ENCODE data around the gene SLC36A1.
A peak's percentile ranks its signal among the peaks of the same experiment; 100 is the strongest.

SLC36A1 gene

GRCh38 chr5:151458314-151458713, 10.9 kb downstream of the SLC36A1 start:
- Histone ChIP-seq H3K36me3 (ENCODE audit: control insufficient read depth in 1 of 2, insufficient read depth in 2 of 2, low read depth in 1 of 2, low read length in 2 of 2) (peaks cover 0 to 33% of the 10 kb centered on the region in 2 experiments), H4K91ac (ENCODE audit: low read length) (no peak overlapping the region)
- 87% methylated on average over 5 of the region's 5 CpGs for WGBS

GRCh38 chr5:151459680-151460324, 12.4 kb downstream of the SLC36A1 start:
- DNase-seq: peak; percentile 15
- Histone ChIP-seq H3K4me1 (ENCODE audit: control insufficient read depth, insufficient read depth, low read depth, low read length) (peaks cover 4% of the 10 kb centered on the region), H2AK5ac (ENCODE audit: low read length, severe bottlenecking) (no peak overlapping the region), H2BK5ac (ENCODE audit: low read depth, low read length, poor library complexity, severe bottlenecking) (no peak overlapping the region), H4K8ac (ENCODE audit: low read length) (no peak overlapping the region), H3K79me1 (replicated peaks; ENCODE audit: low read length, poor library complexity, severe bottlenecking) (peaks cover 20% of the 10 kb centered on the region), H3K9ac (ENCODE audit: low read length) (no peak overlapping the region), H3K27me3 (ENCODE audit: control insufficient read depth in 1 of 2, insufficient read depth in 1 of 2, low read length in 2 of 2) (no peaks in the 10 kb centered on the region), H2BK120ac (ENCODE audit: low read depth, low read length) (no peak overlapping the region), H2BK15ac (ENCODE audit: low read depth, poor library complexity, severe bottlenecking) (no peak overlapping the region), H3K9me3 (ENCODE audit: control insufficient read depth, low read length) (no peaks in the 10 kb centered on the region), H3K14ac (ENCODE audit: low read length in 2 of 2) (no peak overlapping the region), H4K91ac (ENCODE audit: low read length) (no peak overlapping the region), H3K4ac (ENCODE audit: low read depth in 1 of 2, low read length in 2 of 2) (no peak overlapping the region), H3K18ac (ENCODE audit: low read depth in 1 of 2, low read length in 2 of 2) (no peak overlapping the region), H3K23ac (ENCODE audit: low read length in 2 of 2) (no peak overlapping the region), H3K4me2 (ENCODE audit: low read length, poor library complexity, severe bottlenecking) (no peak overlapping the region), H2AFZ (ENCODE audit: low read depth, low read length) (no peak overlapping the region), H3K36me3 (ENCODE audit: control insufficient read depth in 1 of 2, insufficient read depth in 2 of 2, low read depth in 1 of 2, low read length in 2 of 2) (peaks cover 3 to 48% of the 10 kb centered on the region in 2 experiments), H2BK12ac (ENCODE audit: low read length in 2 of 2) (no peak overlapping the region), H3K4me3 (ENCODE audit: insufficient read depth in 1 of 2, low read depth in 1 of 2, low read length in 2 of 2) (no peak overlapping the region), H3K27ac (ENCODE audit: low read length, poor library complexity, severe bottlenecking) (peak overlapping the region; percentile 75)
- WGBS: 100% methylated on average over 1 of the region's 4 CpGs

More at GRCh38 chr5:151458314-151458713, 10.9 kb downstream of the SLC36A1 start:
- Histone ChIP-seq H3K79me1 (replicated peaks; ENCODE audit: low read length, poor library complexity, severe bottlenecking) (peaks cover 24% of the 10 kb centered on the region), H2BK15ac (ENCODE audit: low read depth, poor library complexity, severe bottlenecking) (no peak overlapping the region), H3K4me2 (ENCODE audit: low read length, poor library complexity, severe bottlenecking) (no peak overlapping the region), H2BK120ac (ENCODE audit: low read depth, low read length) (no peak overlapping the region), H2AK5ac (ENCODE audit: low read length, severe bottlenecking) (no peak overlapping the region), H4K8ac (ENCODE audit: low read length) (no peak overlapping the region), H3K27me3 (ENCODE audit: control insufficient read depth in 1 of 2, insufficient read depth in 1 of 2, low read length in 2 of 2) (no peaks in the 10 kb centered on the region), H3K9me3 (ENCODE audit: control insufficient read depth, low read length) (no peaks in the 10 kb centered on the region), H3K4me3 (ENCODE audit: insufficient read depth in 1 of 2, low read depth in 1 of 2, low read length in 2 of 2) (no peak overlapping the region), H2AFZ (ENCODE audit: low read depth, low read length) (no peak overlapping the region), H3K23ac (ENCODE audit: low read length in 2 of 2) (no peak overlapping the region), H3K4me1 (ENCODE audit: control insufficient read depth, insufficient read depth, low read depth, low read length) (peaks cover 4% of the 10 kb centered on the region), H2BK12ac (ENCODE audit: low read length in 2 of 2) (no peak overlapping the region), H3K27ac (ENCODE audit: low read length, poor library complexity, severe bottlenecking) (no peak overlapping the region), H3K9ac (ENCODE audit: low read length) (no peak overlapping the region), H3K14ac (ENCODE audit: low read length in 2 of 2) (no peak overlapping the region), H3K18ac (ENCODE audit: low read depth in 1 of 2, low read length in 2 of 2) (no peak overlapping the region), H2BK5ac (ENCODE audit: low read depth, low read length, poor library complexity, severe bottlenecking) (no peak overlapping the region), H3K4ac (ENCODE audit: low read depth in 1 of 2, low read length in 2 of 2) (no peak overlapping the region)
- DNase-seq: no peak

- DNase-seq: no peak
- Histone ChIP-seq H3K4me2 (ENCODE audit: low read length, poor library complexity, severe bottlenecking) (no peak overlapping the region), H3K9ac (ENCODE audit: low read length) (no peak overlapping the region), H4K8ac (ENCODE audit: low read length) (no peak overlapping the region), H3K4me3 (ENCODE audit: insufficient read depth in 1 of 2, low read depth in 1 of 2, low read length in 2 of 2) (no peak overlapping the region), H3K9me3 (ENCODE audit: control insufficient read depth, low read length) (no peaks in the 10 kb centered on the region), H2BK15ac (ENCODE audit: low read depth, poor library complexity, severe bottlenecking) (no peak overlapping the region), H2AK5ac (ENCODE audit: low read length, severe bottlenecking) (no peak overlapping the region), H3K27ac (ENCODE audit: low read length, poor library complexity, severe bottlenecking) (no peak overlapping the region), H3K36me3 (ENCODE audit: control insufficient read depth in 1 of 2, insufficient read depth in 2 of 2, low read depth in 1 of 2, low read length in 2 of 2) (peaks cover 7 to 63% of the 10 kb centered on the region in 2 experiments), H2BK12ac (ENCODE audit: low read length in 2 of 2) (no peak overlapping the region), H4K91ac (ENCODE audit: low read length) (no peak overlapping the region), H3K23ac (ENCODE audit: low read length in 2 of 2) (no peak overlapping the region), H2BK120ac (ENCODE audit: low read depth, low read length) (no peak overlapping the region), H3K18ac (ENCODE audit: low read depth in 1 of 2, low read length in 2 of 2) (no peak overlapping the region), H3K14ac (ENCODE audit: low read length in 2 of 2) (no peak overlapping the region), H3K79me1 (replicated peaks; ENCODE audit: low read length, poor library complexity, severe bottlenecking) (peaks cover 10% of the 10 kb centered on the region), H2BK5ac (ENCODE audit: low read depth, low read length, poor library complexity, severe bottlenecking) (no peak overlapping the region), H3K4me1 (ENCODE audit: control insufficient read depth, insufficient read depth, low read depth, low read length) (peaks cover 4% of the 10 kb centered on the region), H3K27me3 (ENCODE audit: control insufficient read depth in 1 of 2, insufficient read depth in 1 of 2, low read length in 2 of 2) (no peaks in the 10 kb centered on the region), H2AFZ (ENCODE audit: low read depth, low read length) (no peak overlapping the region), H3K4ac (ENCODE audit: low read depth in 1 of 2, low read length in 2 of 2) (no peak overlapping the region)
- 100% methylated on average over 3 of the region's 3 CpGs for WGBS
Measured at GRCh38 chr5:151461312-151461711, 13.9 kb downstream of the SLC36A1 start.

- no peak overlapping the region for H4K91ac ChIP-seq (ENCODE audit: low read length)
- H3K79me1 ChIP-seq (replicated peaks; ENCODE audit: low read length, poor library complexity, severe bottlenecking): peaks cover 6% of the 10 kb centered on the region
- no peak overlapping the region for H3K9ac ChIP-seq (ENCODE audit: low read length)
- no peak overlapping the region for H3K23ac ChIP-seq (ENCODE audit: low read length in 2 of 2)
- H3K4me1 ChIP-seq (ENCODE audit: control insufficient read depth, insufficient read depth, low read depth, low read length): peaks cover 4% of the 10 kb centered on the region
- H3K9me3 ChIP-seq (ENCODE audit: control insufficient read depth, low read length): no peaks in the 10 kb centered on the region
- 45% methylated on average over 3 of the region's 5 CpGs for WGBS
- H2BK12ac ChIP-seq (ENCODE audit: low read length in 2 of 2): no peak overlapping the region
- H3K14ac ChIP-seq (ENCODE audit: low read length in 2 of 2): no peak overlapping the region
- H3K18ac ChIP-seq (ENCODE audit: low read depth in 1 of 2, low read length in 2 of 2): no peak overlapping the region
- H3K4me2 ChIP-seq (ENCODE audit: low read length, poor library complexity, severe bottlenecking): no peak overlapping the region
- H2AK5ac ChIP-seq (ENCODE audit: low read length, severe bottlenecking): no peak overlapping the region
- H3K4ac ChIP-seq (ENCODE audit: low read depth in 1 of 2, low read length in 2 of 2): no peak overlapping the region
- no peak overlapping the region for H3K27ac ChIP-seq (ENCODE audit: low read length, poor library complexity, severe bottlenecking)
- no peak overlapping the region for H3K4me3 ChIP-seq (ENCODE audit: insufficient read depth in 1 of 2, low read depth in 1 of 2, low read length in 2 of 2)
- H2AFZ ChIP-seq (ENCODE audit: low read depth, low read length): no peak overlapping the region
- peaks cover 19 to 77% of the 10 kb centered on the region in 2 experiments for H3K36me3 ChIP-seq (ENCODE audit: control insufficient read depth in 1 of 2, insufficient read depth in 2 of 2, low read depth in 1 of 2, low read length in 2 of 2)
- H2BK120ac ChIP-seq (ENCODE audit: low read depth, low read length): no peak overlapping the region
- no peak for DNase-seq
- no peak overlapping the region for H2BK15ac ChIP-seq (ENCODE audit: low read depth, poor library complexity, severe bottlenecking)
- no peaks in the 10 kb centered on the region for H3K27me3 ChIP-seq (ENCODE audit: control insufficient read depth in 1 of 2, insufficient read depth in 1 of 2, low read length in 2 of 2)
- no peak overlapping the region for H2BK5ac ChIP-seq (ENCODE audit: low read depth, low read length, poor library complexity, severe bottlenecking)
- no peak overlapping the region for H4K8ac ChIP-seq (ENCODE audit: low read length)
Measured at GRCh38 chr5:151463137-151464029, 16.0 kb downstream of the SLC36A1 start.
